Measurements from ENCODE around the gene RXRA. TPM values are rescaled to one million over a fixed set of nuclear protein-coding genes. Genes with fewer than 3 reads are reported as not detected.

The RXRA gene
- total and polyA plus RNA-seq, 10 donors, result 10.9 to 116 (median 81.0) TPM

DNA sequence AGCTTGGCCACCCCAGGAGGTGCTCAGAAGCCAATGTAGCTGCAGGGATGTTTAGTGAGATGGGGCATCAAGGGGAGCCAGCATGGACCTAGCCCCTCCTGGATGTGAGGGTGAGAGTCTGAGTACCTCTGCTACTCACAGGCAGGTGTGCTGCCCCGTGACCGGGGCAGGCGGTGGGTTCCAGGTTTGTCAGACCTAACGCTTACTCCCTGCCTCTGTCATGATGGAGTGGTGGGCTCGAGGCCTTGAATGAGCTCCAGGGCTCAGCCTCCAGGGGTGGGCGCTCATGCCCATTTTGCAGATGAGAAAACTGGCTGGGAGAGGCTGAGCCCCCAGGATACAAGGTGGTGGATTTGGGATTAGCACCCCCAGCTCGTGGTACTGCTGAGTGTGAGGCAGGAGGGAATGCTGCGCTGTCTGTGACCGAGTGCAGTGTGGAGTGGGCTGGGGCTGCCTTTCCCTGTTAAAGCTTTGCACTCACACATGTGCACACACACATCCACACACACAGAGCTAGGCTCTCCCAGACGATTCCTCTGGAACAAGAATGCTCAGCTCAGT, 1.5 kb downstream of the RXRA start:
- intact Hi-C loops (cut with DNase I; ENCODE audit: low total_unique reads), result loop anchor here (10.0 kb wide), 1 partner anchor 153 kb away; no protein-coding TSS in a partner anchor

DNA sequence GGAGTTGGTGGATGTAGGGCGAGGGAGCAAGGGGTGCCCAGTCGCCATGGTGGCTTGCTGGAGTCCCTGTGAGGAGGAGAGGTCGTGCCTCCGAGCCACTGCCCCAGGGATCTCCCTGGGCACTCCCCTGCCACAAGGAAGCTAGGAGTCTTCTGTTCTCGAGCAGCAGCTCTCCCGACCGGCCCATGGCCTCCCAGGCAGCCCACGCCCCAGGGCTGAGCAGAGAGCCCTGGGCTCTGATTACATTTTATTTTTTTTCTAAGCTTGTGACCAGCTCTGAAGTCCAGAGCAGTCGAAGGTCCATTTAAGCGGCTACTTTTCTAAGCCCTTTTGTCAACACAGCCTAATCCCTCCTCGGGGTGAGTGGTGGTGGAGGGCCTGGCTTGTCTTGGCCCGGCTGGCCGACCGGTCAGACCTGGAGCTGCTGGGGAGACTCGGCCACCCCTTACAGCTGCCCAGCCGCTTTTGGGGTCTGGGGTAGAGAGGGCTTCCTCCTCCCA, 2.1 kb downstream of the RXRA start:
- intact Hi-C loops (cut with DNase I; ENCODE audit: low total_unique reads), result loop anchor here (10.0 kb wide), 1 partner anchor 154 kb away; no protein-coding TSS in a partner anchor
- peaks cover 0 to 5% (median 0%) of the 10 kb centered on the region in 7 donors for H3K27me3 ChIP-seq (replicated peaks in 1 of 7)
- no peaks in the 10 kb centered on the region for H3K9me3 ChIP-seq
- no peak for DNase-seq
- peak overlapping the region; percentile 53 to 86 (median 62) for H3K4me3 ChIP-seq
- H3K27ac ChIP-seq, result peak overlapping the region in 7 of 8 donors; percentile 51 to 90 (median 85)
- WGBS, 5 donors, result 64 to 84% (median 72%) methylated on average over 16 of the region's 16 CpGs
- no peaks in the 10 kb centered on the region for H3K36me3 ChIP-seq
- TF ChIP-seq POLR2AphosphoS5 (IDR thresholded peaks at IDR 0.05) (no peak), POLR2A (IDR thresholded peaks at IDR 0.05) (no peak)
- TF ChIP-seq, protein P1, sequence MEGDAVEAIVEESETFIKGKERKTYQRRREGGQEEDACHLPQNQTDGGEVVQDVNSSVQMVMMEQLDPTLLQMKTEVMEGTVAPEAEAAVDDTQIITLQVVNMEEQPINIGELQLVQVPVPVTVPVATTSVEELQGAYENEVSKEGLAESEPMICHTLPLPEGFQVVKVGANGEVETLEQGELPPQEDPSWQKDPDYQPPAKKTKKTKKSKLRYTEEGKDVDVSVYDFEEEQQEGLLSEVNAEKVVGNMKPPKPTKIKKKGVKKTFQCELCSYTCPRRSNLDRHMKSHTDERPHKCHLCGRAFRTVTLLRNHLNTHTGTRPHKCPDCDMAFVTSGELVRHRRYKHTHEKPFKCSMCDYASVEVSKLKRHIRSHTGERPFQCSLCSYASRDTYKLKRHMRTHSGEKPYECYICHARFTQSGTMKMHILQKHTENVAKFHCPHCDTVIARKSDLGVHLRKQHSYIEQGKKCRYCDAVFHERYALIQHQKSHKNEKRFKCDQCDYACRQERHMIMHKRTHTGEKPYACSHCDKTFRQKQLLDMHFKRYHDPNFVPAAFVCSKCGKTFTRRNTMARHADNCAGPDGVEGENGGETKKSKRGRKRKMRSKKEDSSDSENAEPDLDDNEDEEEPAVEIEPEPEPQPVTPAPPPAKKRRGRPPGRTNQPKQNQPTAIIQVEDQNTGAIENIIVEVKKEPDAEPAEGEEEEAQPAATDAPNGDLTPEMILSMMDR (IDR thresholded peaks at IDR 0.05 in 8 of 11, conservative IDR thresholded peaks at IDR 0.05 in 3 of 11), result no peak
- H3K4me1 ChIP-seq, result peaks cover 21 to 91% (median 72%) of the 10 kb centered on the region in 6 donors

More for the DNA sequence above, 1.5 kb downstream of the RXRA start:
- Histone ChIP-seq H3K27me3 (replicated peaks in 1 of 7) (peaks cover 0 to 5% (median 0%) of the 10 kb centered on the region in 7 donors), H3K4me1 (peaks cover 15 to 85% (median 69%) of the 10 kb centered on the region in 6 donors), H3K4me3 (peak overlapping the region; percentile 53 to 86 (median 62)), H3K9me3 (no peaks in the 10 kb centered on the region), H3K36me3 (no peaks in the 10 kb centered on the region), H3K27ac (peak overlapping the region in 6 of 8 donors; percentile 73 to 90 (median 86))
- 46 to 78% (median 72%) methylated on average over 6 to 10 of the region's 10 CpGs for WGBS, 5 donors
- no peak for TF ChIP-seq POLR2A (IDR thresholded peaks at IDR 0.05)
- TF ChIP-seq, protein P1 (IDR thresholded peaks at IDR 0.05 in 8 of 11, conservative IDR thresholded peaks at IDR 0.05 in 3 of 11), result no peak
- TF ChIP-seq POLR2AphosphoS5 (IDR thresholded peaks at IDR 0.05), result no peak
- DNase-seq, result no peak

DNA sequence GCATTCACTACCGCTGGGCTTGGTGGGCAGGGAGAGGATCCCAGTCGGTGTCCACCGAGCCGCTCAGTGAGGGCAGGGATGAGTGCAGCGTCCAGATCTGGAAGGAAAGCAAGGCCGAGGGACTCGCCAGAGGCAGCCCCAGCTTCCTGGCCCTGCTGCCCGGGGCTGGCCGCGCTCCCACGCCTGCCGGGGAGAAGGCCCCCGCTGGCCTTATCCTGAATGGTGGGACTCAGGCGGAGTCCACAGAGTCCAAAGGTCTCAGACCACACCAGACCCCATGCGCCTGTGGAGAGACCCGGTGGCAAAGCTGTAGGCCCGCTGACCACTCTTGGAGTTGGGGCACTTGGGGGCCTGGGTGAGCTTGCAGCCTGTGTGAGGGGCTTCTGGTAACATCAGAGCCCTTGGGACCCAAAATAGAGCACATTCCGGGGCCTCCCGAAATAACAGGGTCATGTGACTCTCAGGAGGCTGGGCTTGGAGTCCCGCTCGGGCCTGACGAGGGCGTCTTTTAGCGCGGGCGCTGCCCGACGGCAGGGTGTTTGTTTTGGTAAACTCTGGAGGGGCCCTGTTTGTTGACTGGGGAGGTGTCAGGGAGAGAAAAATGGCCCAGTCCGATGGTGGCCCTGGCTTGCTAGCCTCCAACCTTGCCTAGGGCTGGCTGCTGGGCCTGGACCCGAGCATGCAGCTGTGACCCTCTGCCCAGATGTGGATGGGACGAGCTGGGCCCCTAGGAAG, 2.8 kb downstream of the RXRA start:
- intact Hi-C loops (cut with DNase I; ENCODE audit: low total_unique reads), result loop anchor here (10.0 kb wide), 1 partner anchor 154 kb away; no protein-coding TSS in a partner anchor
- H3K4me3 ChIP-seq, result peak overlapping the region in 7 of 8 donors; percentile 53 to 86 (median 63)
- H3K36me3 ChIP-seq, result no peaks in the 10 kb centered on the region
- 40 to 86% (median 76%) methylated on average over 12 to 31 of the region's 31 CpGs for WGBS, 5 donors
- peaks cover 0 to 5% (median 0%) of the 10 kb centered on the region in 7 donors for H3K27me3 ChIP-seq (replicated peaks in 1 of 7)
- H3K9me3 ChIP-seq, result no peaks in the 10 kb centered on the region
- H3K27ac ChIP-seq, result peak overlapping the region in 7 of 8 donors; percentile 51 to 90 (median 85)
- peaks cover 22 to 91% (median 73%) of the 10 kb centered on the region in 6 donors for H3K4me1 ChIP-seq
- DNase-seq, result no peak
- peak in 2 of 3 donors; percentile 19 to 52 for TF ChIP-seq POLR2AphosphoS5 (IDR thresholded peaks at IDR 0.05)
- no peak for TF ChIP-seq POLR2A (IDR thresholded peaks at IDR 0.05)
- TF ChIP-seq, protein P1 (IDR thresholded peaks at IDR 0.05 in 8 of 11, conservative IDR thresholded peaks at IDR 0.05 in 3 of 11), result no peak

DNA sequence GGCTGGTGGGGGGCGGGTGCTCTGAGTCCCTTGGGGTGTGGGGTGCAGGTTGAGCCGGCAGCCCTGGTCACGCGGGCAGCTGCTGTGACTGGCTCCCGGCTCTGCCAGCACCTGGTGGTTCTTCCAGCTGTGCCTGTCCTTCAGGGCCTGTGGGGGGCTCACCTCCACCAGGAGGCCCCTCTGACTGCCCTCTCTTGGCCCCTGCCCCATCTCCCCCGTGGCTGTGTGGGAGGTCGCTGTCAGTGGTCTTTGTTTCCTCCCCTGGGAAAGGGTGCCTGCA, 3.3 kb downstream of the RXRA start:
- H3K4me3 ChIP-seq, result peak overlapping the region in 5 of 8 donors; percentile 62 to 86 (median 66)
- H3K27me3 ChIP-seq (replicated peaks in 1 of 7), result peaks cover 0 to 5% (median 0%) of the 10 kb centered on the region in 7 donors
- WGBS, 5 donors, result 46 to 83% (median 62%) methylated on average over 2 to 7 of the region's 7 CpGs
- no peaks in the 10 kb centered on the region for H3K9me3 ChIP-seq
- no peak for TF ChIP-seq POLR2A (IDR thresholded peaks at IDR 0.05)
- no peak for TF ChIP-seq POLR2AphosphoS5 (IDR thresholded peaks at IDR 0.05)
- TF ChIP-seq, protein P1 (IDR thresholded peaks at IDR 0.05 in 8 of 11, conservative IDR thresholded peaks at IDR 0.05 in 3 of 11), result no peak
- peaks cover 22 to 91% (median 72%) of the 10 kb centered on the region in 6 donors for H3K4me1 ChIP-seq
- no peaks in the 10 kb centered on the region for H3K36me3 ChIP-seq
- peak overlapping the region in 7 of 8 donors; percentile 51 to 90 (median 85) for H3K27ac ChIP-seq
- intact Hi-C loops (cut with DNase I; ENCODE audit: low total_unique reads), result loop anchor here (10.0 kb wide), 1 partner anchor 155 kb away; no protein-coding TSS in a partner anchor
- DNase-seq, result no peak

Measured in spleen (tissue), 11 donors.